ENCODE results near the gene KLHDC4.
"Not testable (repeated sequence)": the region's sequence is repeated elsewhere in the genome, so short reads cannot be mapped to it uniquely, and the experiment has no call there.

The KLHDC4 gene

DNA sequence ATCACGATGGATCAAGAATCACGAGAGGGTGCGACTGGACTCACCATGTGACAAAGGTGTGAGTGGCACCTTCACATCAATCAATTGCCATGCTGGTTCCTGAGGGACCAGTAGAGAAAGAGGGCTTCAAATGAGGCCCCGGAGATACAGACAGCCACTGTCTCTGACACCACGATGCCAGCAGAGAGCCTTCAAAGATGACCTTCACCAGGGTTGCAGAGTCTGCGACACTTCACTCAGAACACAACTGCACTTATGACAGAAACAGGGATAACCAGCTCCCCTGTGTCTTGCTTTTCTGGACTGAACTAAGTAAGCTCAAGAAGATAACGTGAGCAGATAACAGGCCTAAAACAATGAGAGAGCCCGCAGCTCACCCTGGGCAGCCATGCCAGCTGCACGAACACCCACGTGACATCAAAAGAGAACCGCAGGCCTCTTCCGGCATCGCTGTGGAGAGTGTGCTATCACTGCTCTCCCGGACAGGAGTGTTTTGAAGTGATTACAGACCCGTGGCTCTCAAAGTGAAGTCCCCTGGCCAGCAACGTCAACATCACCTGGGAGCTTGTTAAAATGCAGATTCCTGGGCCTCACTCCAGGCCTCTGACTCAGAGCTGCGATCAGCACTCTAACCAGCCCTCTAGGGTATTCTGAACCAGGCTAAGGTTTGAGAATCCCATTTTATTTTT, 36.4 kb downstream of the KLHDC4 start:
- no peak for DNase-seq (ENCODE audit: extremely low read depth, low read depth)
- no peak for TF ChIP-seq CTCF (IDR thresholded peaks at IDR 0.05; ENCODE audit: low read depth, low read length)

DNA sequence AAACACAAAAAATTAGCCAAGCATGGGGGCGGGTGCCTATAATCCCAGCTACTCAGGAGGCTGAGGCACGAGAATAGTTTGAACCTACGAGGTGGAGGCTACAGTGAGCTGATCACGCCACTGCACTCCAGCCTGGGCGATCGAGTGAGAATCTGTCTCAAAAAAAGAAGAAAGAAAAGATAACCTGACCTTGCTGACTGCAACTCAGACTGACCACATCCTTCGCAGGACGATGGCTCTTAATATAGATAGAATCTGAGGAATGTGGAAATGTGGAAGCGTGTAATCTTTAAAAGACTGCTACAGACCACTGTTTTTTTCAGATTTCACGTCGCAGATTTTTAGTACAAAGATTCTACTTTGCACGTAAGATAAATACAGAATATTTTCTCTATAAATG, 37.8 kb downstream of the KLHDC4 start:
- no peak for DNase-seq (ENCODE audit: extremely low read depth, low read depth)
- TF ChIP-seq CTCF (IDR thresholded peaks at IDR 0.05; ENCODE audit: low read depth, low read length), result no peak

DNA sequence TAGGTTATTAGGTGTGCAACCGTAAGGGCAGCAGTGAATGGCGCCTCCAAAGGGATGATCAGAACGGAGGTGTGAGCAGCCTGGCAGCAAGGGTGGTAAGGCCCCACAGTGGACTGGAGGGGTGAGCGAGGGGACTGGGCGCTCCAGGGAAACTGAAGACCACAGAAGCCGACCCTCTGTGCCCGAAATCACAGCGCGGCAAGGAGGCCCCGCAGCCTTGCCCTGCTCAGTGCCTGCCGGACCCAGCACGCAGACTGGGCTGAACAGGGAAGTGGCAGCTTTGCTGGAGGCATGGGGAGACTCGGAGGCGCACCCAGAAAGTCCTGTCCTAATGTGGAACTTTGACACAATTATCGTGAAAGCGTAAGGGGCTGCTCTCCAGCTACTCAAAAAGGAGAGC, 38.4 kb downstream of the KLHDC4 start:
- no peak for DNase-seq (ENCODE audit: extremely low read depth, low read depth)
- no peak for TF ChIP-seq CTCF (IDR thresholded peaks at IDR 0.05; ENCODE audit: low read depth, low read length)

- not testable (repeated sequence) for DNase-seq (ENCODE audit: extremely low read depth, low read depth)
These were observed 39.2 kb downstream of the KLHDC4 start for GRCh38 chr16:87726577-87726976.

GRCh38 chr16:87725596-87726235, 40.1 kb downstream of the KLHDC4 start:
- DNase-seq (ENCODE audit: extremely low read depth, low read depth), result no peak
- TF ChIP-seq CTCF (IDR thresholded peaks at IDR 0.05; ENCODE audit: low read depth, low read length), result no peak

DNA sequence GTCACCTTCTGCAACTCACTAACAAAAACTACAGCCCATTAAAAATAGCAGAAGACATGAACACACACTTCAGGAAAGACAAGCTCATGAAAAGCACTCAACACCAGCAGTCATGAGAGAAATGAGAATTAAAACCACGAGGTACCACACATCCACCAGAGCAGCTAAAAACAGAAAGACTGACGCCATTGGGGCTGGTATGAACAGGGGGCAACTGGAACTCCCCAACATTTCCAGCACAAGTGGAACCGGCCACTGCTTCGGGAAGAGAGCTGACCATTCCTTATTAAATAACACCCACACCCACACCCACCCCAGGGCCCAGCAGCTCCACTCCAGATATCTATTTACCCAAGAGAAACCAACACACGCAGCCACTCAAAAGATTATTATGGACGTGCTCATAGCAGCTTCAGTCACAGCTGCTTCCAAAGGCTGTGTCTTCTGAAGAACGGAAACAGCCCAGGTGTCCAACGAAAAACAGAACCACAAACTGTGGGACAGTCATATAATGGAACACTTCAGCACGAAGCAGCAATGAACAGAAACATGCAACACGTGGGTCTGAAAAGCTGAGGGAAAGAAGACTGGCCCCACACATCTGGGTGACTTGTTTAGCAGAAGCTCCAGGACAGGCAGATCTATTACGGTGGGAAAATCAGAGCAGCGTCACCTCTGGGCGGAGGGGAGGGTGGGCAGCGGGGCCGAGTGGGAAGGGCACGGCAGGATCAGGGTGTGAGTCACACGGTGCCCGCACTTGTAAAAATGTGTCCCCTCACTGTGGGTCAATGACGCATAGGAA, 41.1 kb downstream of the KLHDC4 start:
- DNase-seq (ENCODE audit: extremely low read depth, low read depth), result no peak
- no peak for TF ChIP-seq CTCF (IDR thresholded peaks at IDR 0.05; ENCODE audit: low read depth, low read length)

DNA sequence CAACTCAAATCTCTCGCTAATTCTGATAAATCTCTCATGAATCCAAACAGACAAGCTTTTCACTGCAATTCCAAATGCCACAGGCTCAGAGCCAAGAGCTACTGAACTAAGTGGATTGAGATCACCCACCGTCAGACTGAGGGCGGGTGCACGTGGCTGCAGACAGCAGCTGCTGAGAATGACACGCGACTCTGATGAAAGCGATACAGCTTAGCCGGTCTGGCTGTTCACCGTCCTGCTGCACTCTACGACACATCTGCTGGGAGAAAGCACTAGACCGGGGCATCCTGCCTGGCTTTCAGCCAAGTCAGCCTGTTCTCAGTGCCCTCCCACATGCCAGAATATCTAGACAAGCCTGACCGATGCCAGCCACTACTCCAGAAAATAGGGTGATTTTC, 42.6 kb downstream of the KLHDC4 start:
- no peak for DNase-seq (ENCODE audit: extremely low read depth, low read depth)
- no peak for TF ChIP-seq CTCF (IDR thresholded peaks at IDR 0.05; ENCODE audit: low read depth, low read length)
